DMS 273 treated with DMSO at 0.1 percent for 48 hours (cell line): Measurements from ENCODE around the gene LRFN2.

Source experiments
- DNase-seq: peaks from one replicate; lab custom pipeline; 2025; lab: John Stamatoyannopoulos, UW

LRFN2 gene

GRCh38 chr6:40586369-40587201 is 579 bp downstream of the LRFN2 start:
- DNase-seq: no peak

GRCh38 chr6:40585651-40586269 is 1.4 kb downstream of the LRFN2 start:
- no peak for DNase-seq

GRCh38 chr6:40585223-40585622 is 1.9 kb downstream of the LRFN2 start:
- DNase-seq: no peak

GRCh38 chr6:40584741-40585140 is 2.4 kb downstream of the LRFN2 start:
- DNase-seq: no peak

GRCh38 chr6:40583709-40584108 is 3.5 kb downstream of the LRFN2 start:
- DNase-seq: no peak

GRCh38 chr6:40582892-40583291 is 4.3 kb downstream of the LRFN2 start:
- no peak for DNase-seq

GRCh38 chr6:40579101-40579500 is 8.1 kb downstream of the LRFN2 start:
- no peak for DNase-seq

- no peak for DNase-seq
Measured at GRCh38 chr6:40577672-40578071, 9.5 kb downstream of the LRFN2 start.

GRCh38 chr6:40573221-40573620 is 13.9 kb downstream of the LRFN2 start:
- no peak for DNase-seq

GRCh38 chr6:40569162-40569910 is 17.8 kb downstream of the LRFN2 start:
- no peak for DNase-seq

- no peak for DNase-seq
Measured at GRCh38 chr6:40568062-40568708, 19.0 kb downstream of the LRFN2 start.

- DNase-seq: no peak
Measured at GRCh38 chr6:40563111-40563510, 24.1 kb downstream of the LRFN2 start.

- no peak for DNase-seq
Measured at GRCh38 chr6:40559056-40559455, 28.1 kb downstream of the LRFN2 start.

- no peak for DNase-seq
Measured at GRCh38 chr6:40558102-40558501, 29.1 kb downstream of the LRFN2 start.

- no peak for DNase-seq
Measured at GRCh38 chr6:40556881-40557280, 30.3 kb downstream of the LRFN2 start.

- no peak for DNase-seq
Measured at GRCh38 chr6:40556023-40556422, 31.1 kb downstream of the LRFN2 start.

- DNase-seq: no peak
Measured at GRCh38 chr6:40555092-40555491, 32.1 kb downstream of the LRFN2 start.

GRCh38 chr6:40552941-40553340 is 34.2 kb downstream of the LRFN2 start:
- DNase-seq: no peak

- no peak for DNase-seq
Measured at GRCh38 chr6:40551966-40552505, 35.1 kb downstream of the LRFN2 start.

- DNase-seq: no peak
Measured at GRCh38 chr6:40550202-40551101, 36.7 kb downstream of the LRFN2 start.

GRCh38 chr6:40545954-40546353 is 41.2 kb downstream of the LRFN2 start:
- no peak for DNase-seq
